Left lung (tissue), 10 donors: ENCODE data around the gene ATP12A. TPM values are rescaled to one million over a fixed set of nuclear protein-coding genes. Genes with fewer than 3 reads are reported as not detected.

ENCODE experiments used
- ATAC-seq: fragments of 200-7000 bp; cut with Tn5 transposase; one replicate; pipeline ENCODE4 v1.9.1; 2020; ENCODE audit warnings: moderate library complexity
- DNase-seq, 4 donors: peaks; one replicate each; pipeline ENCODE4 v3.0.0-alpha.2; 2013 to 2020
- H3K27ac ChIP-seq, 2 donors: fragments of 200-600 bp; sonication (generic) in 1 of 2; one replicate each; pipeline versions ENCODE4 v1.5.0 to v1.8.0; 2020 to 2021
- H3K27me3 ChIP-seq, 2 donors: fragments of 200-600 bp; sonication (generic) in 1 of 2; one replicate each; pipeline versions ENCODE4 v1.5.0 to v1.8.0; 2020 to 2021
- H3K36me3 ChIP-seq, 2 donors: fragments of 200-600 bp; sonication (generic) in 1 of 2; one replicate each; pipeline versions ENCODE4 v1.5.0 to v1.8.0; 2020 to 2021
- H3K4me1 ChIP-seq, 2 donors: fragments of 200-600 bp; one replicate each; pipeline ENCODE4 v1.8.0; 2021
- H3K4me3 ChIP-seq, 2 donors: fragments of 200-600 bp; sonication (generic) in 1 of 2; one replicate each; pipeline versions ENCODE4 v1.5.0 to v1.8.0; 2020 to 2021; ENCODE audit warnings: mild to moderate bottlenecking in 1 of 2
- H3K9me3 ChIP-seq, 2 donors: fragments of 200-600 bp; sonication (generic) in 1 of 2; one replicate each; pipeline versions ENCODE4 v1.5.0 to v1.8.0; 2020 to 2021
- intact Hi-C, 2 donors: fragments of 100-400 bp; cut with DNase I; formaldehyde crosslinking; loops; one replicate each; pipeline versions ENCODE4 v1.11.2 to v1.14.2; 2022
- polyA plus RNA-seq, 6 donors: library from polyadenylated mRNA; unstranded; fragments of 120-200 nt; gene quantifications; one replicate each; pipeline ENCODE4 v1.2.1, GENCODE V29; 2013; ENCODE audit not compliant: insufficient read length in 6 of 6
- total RNA-seq, 2 donors: library from RNA; stranded (reverse); fragmentation: NEBNext Ultra II Directional; extraction: Animal tissue kit (Norgen Biotek cat#: 25700); gene quantifications; one replicate each; pipeline ENCODE4 v1.2.1, GENCODE V29; 2021
- TF ChIP-seq, protein P1 (sequence below), 2 donors: fragments of 200-600 bp; sonication (generic) in 1 of 2; IDR thresholded peaks; one replicate each; pipeline versions ENCODE4 v1.5.0 to v1.8.0; 2021; ENCODE audit warnings: antibody characterized with exemption in 2 of 2
- donor health status: DM: no; HTN: yes; CAD: no.
- donor health status: DM: no; HTN: no; CAD: no.

The ATP12A gene
- total and polyA plus RNA-seq, 8 donors: 0.08 to 2.0 (median 0.10) TPM; not detected in 3

DNA sequence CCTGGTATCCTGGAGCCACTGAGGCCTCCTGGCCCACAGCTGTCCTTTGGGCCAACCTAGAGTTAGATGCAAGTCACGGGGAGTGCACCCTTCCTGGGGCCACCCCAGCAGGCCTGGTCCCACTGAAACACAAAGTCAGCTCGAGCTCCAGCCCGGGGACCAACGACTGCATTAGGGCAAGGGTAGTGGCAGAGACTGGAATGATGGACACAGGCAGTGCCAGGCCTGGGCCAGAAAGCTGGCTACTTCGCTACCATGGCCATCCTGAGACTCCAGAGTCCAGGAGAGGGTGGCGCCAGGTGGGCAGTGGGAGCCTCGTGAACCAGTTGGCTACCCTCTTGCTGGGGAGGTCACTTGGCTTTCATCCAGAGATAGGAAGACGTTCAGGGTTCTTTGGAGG is 61.6 kb downstream of the ATP12A start:
- TF ChIP-seq, protein P1, sequence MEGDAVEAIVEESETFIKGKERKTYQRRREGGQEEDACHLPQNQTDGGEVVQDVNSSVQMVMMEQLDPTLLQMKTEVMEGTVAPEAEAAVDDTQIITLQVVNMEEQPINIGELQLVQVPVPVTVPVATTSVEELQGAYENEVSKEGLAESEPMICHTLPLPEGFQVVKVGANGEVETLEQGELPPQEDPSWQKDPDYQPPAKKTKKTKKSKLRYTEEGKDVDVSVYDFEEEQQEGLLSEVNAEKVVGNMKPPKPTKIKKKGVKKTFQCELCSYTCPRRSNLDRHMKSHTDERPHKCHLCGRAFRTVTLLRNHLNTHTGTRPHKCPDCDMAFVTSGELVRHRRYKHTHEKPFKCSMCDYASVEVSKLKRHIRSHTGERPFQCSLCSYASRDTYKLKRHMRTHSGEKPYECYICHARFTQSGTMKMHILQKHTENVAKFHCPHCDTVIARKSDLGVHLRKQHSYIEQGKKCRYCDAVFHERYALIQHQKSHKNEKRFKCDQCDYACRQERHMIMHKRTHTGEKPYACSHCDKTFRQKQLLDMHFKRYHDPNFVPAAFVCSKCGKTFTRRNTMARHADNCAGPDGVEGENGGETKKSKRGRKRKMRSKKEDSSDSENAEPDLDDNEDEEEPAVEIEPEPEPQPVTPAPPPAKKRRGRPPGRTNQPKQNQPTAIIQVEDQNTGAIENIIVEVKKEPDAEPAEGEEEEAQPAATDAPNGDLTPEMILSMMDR (IDR thresholded peaks at IDR 0.05): no peak
- intact Hi-C loops: no loop called here
- no peaks in the 10 kb centered on the region for H3K36me3 ChIP-seq
- peaks cover 21 to 39% of the 10 kb centered on the region in 2 donors for H3K27me3 ChIP-seq
- H3K9me3 ChIP-seq: no peaks in the 10 kb centered on the region
- DNase-seq (no peak), ATAC-seq (no peak)
- no peak overlapping the region for H3K4me3 ChIP-seq
- H3K27ac ChIP-seq: no peak overlapping the region
- peaks cover 0 to 9% of the 10 kb centered on the region in 2 donors for H3K4me1 ChIP-seq

DNA sequence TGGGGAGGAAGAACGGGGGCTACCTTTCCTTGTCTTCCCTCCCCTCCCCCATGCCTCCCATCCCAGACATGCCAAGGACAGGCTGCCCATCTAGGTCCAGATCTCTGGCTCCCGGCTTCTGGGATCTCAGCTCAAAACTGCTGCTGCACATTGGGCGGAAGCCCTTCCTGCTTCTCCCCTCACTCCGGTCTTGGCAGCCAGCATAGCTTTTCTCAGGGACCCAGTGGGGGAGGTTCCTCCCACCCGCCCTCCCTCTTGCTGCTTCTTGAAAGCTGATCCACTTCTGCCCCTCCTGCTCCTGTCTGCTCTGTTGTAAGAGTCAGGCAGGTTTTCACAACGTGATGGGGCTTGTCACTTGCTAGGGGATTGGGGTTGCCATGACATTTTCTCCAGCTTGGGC is 62.1 kb downstream of the ATP12A start:
- Histone ChIP-seq H3K4me1 (peaks cover 5 to 14% of the 10 kb centered on the region in 2 donors), H3K9me3 (no peaks in the 10 kb centered on the region), H3K36me3 (no peaks in the 10 kb centered on the region), H3K27me3 (peaks cover 26 to 44% of the 10 kb centered on the region in 2 donors), H3K4me3 (no peak overlapping the region), H3K27ac (no peak overlapping the region)
- TF ChIP-seq, protein P1 (IDR thresholded peaks at IDR 0.05): no peak
- intact Hi-C loops: no loop called here
- peak in 1 of 4 donors; percentile 39 for DNase-seq
- no peak for ATAC-seq

DNA sequence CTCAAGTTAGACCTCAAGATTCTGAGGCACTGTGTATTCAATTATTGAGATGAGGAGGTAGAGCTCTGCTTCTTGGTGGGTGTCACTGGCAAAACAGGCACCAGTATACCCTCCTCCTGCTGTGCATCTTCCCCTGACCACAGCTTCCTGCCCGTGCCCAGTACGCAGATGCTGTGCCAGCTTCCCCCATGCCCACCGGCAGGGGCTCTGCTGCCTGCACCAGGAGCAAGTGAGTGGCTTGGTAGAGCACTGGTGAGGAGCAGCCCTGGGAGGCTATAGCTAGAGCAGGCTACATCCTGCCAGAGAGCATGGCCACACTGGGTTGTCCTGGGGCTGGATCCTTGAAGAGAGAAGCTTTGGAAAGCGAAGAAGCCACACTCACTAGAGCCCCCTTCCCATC is 62.8 kb downstream of the ATP12A start:
- H3K36me3 ChIP-seq: no peaks in the 10 kb centered on the region
- H3K9me3 ChIP-seq: no peaks in the 10 kb centered on the region
- TF ChIP-seq, protein P1 (IDR thresholded peaks at IDR 0.05): no peak
- intact Hi-C loops: no loop called here
- no peak for ATAC-seq
- no peak for DNase-seq
- H3K27ac ChIP-seq: no peak overlapping the region
- peaks cover 10 to 21% of the 10 kb centered on the region in 2 donors for H3K4me1 ChIP-seq
- H3K27me3 ChIP-seq: peaks cover 32 to 51% of the 10 kb centered on the region in 2 donors
- no peak overlapping the region for H3K4me3 ChIP-seq

DNA sequence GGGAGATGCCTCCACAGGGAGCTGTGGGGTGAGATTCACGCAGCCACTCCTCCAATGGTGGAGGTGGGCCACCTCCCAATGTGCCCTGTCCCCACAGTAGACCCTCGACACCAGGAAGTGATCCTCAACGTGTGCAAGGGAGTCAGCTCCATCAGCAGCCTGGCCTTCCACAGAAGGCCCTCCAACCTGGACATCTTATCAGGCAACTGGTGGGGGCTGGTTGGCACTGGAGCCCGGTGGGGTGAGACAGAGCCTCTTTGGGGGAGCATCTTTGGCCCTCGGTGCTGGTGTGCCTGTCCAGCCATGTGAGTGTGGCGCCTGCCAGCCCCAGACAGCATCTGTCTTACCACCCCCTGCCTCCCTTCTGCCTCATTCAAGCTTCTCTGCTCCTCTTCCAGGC is 64.0 kb downstream of the ATP12A start:
- Histone ChIP-seq H3K36me3 (no peaks in the 10 kb centered on the region), H3K4me3 (no peak overlapping the region), H3K27me3 (peaks cover 36 to 63% of the 10 kb centered on the region in 2 donors), H3K27ac (no peak overlapping the region), H3K4me1 (peaks cover 10 to 22% of the 10 kb centered on the region in 2 donors), H3K9me3 (no peaks in the 10 kb centered on the region)
- intact Hi-C loops: no loop called here
- DNase-seq (no peak), ATAC-seq (no peak)
- TF ChIP-seq, protein P1 (IDR thresholded peaks at IDR 0.05): no peak

DNA sequence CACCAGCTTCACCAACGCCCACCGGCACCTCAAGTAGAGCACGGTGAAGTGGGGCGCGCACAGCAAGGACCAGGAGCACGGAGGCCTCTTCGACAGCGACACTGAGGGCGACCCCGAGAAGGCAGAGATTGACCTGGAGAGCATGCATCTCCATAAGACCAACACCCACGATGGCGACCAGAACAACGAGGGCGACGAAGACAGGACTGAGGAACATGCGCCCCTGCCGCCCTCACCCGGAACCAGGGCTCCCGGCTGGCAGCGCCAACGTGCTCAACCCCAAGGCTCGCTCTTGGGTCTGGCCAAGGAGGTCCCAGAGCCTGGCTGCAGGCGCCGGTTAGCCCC is 65.3 kb downstream of the ATP12A start:
- Histone ChIP-seq H3K27me3 (peaks cover 42 to 70% of the 10 kb centered on the region in 2 donors), H3K4me1 (peaks cover 10 to 22% of the 10 kb centered on the region in 2 donors), H3K9me3 (no peaks in the 10 kb centered on the region), H3K4me3 (no peak overlapping the region), H3K27ac (no peak overlapping the region), H3K36me3 (no peaks in the 10 kb centered on the region)
- no peak for ATAC-seq
- TF ChIP-seq, protein P1 (IDR thresholded peaks at IDR 0.05): no peak
- intact Hi-C loops: no loop called here
- no peak for DNase-seq
